ENCODE measurements around the gene LPIN3. TPM values are rescaled to one million over a fixed set of nuclear protein-coding genes. Genes with fewer than 3 reads are reported as not detected.

LPIN3 gene
- total RNA-seq, 2 donors from 2014 or later, result 9.7 to 13.7 TPM

- DNase-seq (ENCODE audit: low spot score), result no peak
- Histone ChIP-seq H3K27ac (no peak overlapping the region), H3K4me3 (no peak overlapping the region), H3K4me1 (peaks cover 0 to 16% of the 10 kb centered on the region in 2 donors), H3K27me3 (no peaks in the 10 kb centered on the region), H3K9me3 (peaks cover 0 to 3% of the 10 kb centered on the region in 2 donors), H3K36me3 (no peaks in the 10 kb centered on the region)
- TF ChIP-seq CTCF (IDR thresholded peaks at IDR 0.05), result no peak
These were observed 26.7 kb downstream of the LPIN3 start for GRCh38 chr20:41367393-41367695.

GRCh38 chr20:41367956-41368355 lies 27.3 kb downstream of the LPIN3 start:
- Histone ChIP-seq H3K27me3 (no peaks in the 10 kb centered on the region), H3K4me1 (peaks cover 0 to 14% of the 10 kb centered on the region in 2 donors), H3K27ac (no peak overlapping the region), H3K4me3 (no peak overlapping the region), H3K9me3 (peaks cover 0 to 3% of the 10 kb centered on the region in 2 donors), H3K36me3 (no peaks in the 10 kb centered on the region)
- TF ChIP-seq CTCF (IDR thresholded peaks at IDR 0.05), result no peak
- no peak for DNase-seq (ENCODE audit: low spot score)

- H3K4me3 ChIP-seq, result no peak overlapping the region
- no peak overlapping the region for H3K27ac ChIP-seq
- DNase-seq (ENCODE audit: low spot score), result no peak
- TF ChIP-seq CTCF (IDR thresholded peaks at IDR 0.05), result no peak
- no peaks in the 10 kb centered on the region for H3K27me3 ChIP-seq
- no peaks in the 10 kb centered on the region for H3K36me3 ChIP-seq
- peaks cover 0 to 14% of the 10 kb centered on the region in 2 donors for H3K4me1 ChIP-seq
- H3K9me3 ChIP-seq, result peaks cover 0 to 3% of the 10 kb centered on the region in 2 donors
These were observed 29.1 kb downstream of the LPIN3 start for GRCh38 chr20:41369673-41370072.

GRCh38 chr20:41370176-41370575 lies 29.6 kb downstream of the LPIN3 start:
- Histone ChIP-seq H3K4me1 (peaks cover 0 to 14% of the 10 kb centered on the region in 2 donors), H3K9me3 (peaks cover 0 to 3% of the 10 kb centered on the region in 2 donors), H3K36me3 (no peaks in the 10 kb centered on the region), H3K27me3 (no peaks in the 10 kb centered on the region), H3K4me3 (no peak overlapping the region), H3K27ac (no peak overlapping the region)
- no peak for TF ChIP-seq CTCF (IDR thresholded peaks at IDR 0.05)
- DNase-seq (ENCODE audit: low spot score), result no peak

GRCh38 chr20:41371371-41371770 lies 30.8 kb downstream of the LPIN3 start:
- Histone ChIP-seq H3K4me3 (no peak overlapping the region), H3K4me1 (peaks cover 0 to 5% of the 10 kb centered on the region in 2 donors), H3K36me3 (no peaks in the 10 kb centered on the region), H3K9me3 (peaks cover 0 to 3% of the 10 kb centered on the region in 2 donors), H3K27ac (no peak overlapping the region), H3K27me3 (no peaks in the 10 kb centered on the region)
- no peak for DNase-seq (ENCODE audit: low spot score)
- TF ChIP-seq CTCF (IDR thresholded peaks at IDR 0.05), result no peak

- DNase-seq (ENCODE audit: low spot score), result no peak
- Histone ChIP-seq H3K27ac (no peak overlapping the region), H3K9me3 (peaks cover 0 to 3% of the 10 kb centered on the region in 2 donors), H3K27me3 (no peaks in the 10 kb centered on the region), H3K4me3 (no peak overlapping the region), H3K4me1 (no peaks in the 10 kb centered on the region), H3K36me3 (no peaks in the 10 kb centered on the region)
- no peak for TF ChIP-seq CTCF (IDR thresholded peaks at IDR 0.05)
These were observed 32.7 kb downstream of the LPIN3 start for GRCh38 chr20:41373251-41373783.
